NCI-H2171 (cell line): ENCODE results near the gene OR13C8.

Experiments used
- DNase-seq: peaks from one replicate; lab custom pipeline; 2025; lab: John Stamatoyannopoulos, UW

The OR13C8 gene

DNA sequence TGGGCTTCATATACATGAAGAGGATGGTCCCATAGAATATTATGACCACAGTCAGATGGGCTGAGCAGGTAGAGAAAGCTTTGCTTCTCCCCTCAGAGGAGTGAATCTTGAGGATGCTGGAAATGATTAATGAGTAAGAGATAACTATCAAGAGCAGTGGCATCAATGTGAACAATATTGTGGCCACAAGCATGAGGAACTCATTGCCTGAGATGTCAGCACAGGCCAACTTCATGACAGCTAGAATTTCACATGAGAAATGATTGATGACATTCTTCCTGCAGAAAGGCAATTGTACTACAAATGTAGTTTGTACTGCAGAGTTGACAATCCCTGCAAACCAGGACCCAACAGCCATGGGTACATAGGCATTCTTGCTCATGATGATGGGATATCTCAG, 48.5 kb downstream of the OR13C8 start:
- DNase-seq = no peak

DNA sequence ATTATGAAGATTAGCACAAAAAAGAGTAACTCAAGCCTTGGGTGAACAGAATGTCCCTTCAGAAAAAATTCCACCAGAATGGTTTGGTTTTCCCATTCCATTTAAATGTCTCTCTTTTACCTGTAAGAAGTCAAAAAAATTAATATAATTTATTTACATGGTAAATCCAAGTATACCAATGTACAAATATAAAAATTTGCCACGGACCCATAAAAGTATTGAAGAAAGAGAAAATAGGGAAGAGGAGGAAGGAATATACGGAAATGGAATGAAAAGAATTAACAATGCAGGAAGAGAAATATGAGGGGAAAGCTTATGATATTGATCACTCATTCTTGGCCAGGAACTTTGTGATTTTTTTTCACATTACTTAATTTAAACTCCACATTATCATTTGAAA, 49.1 kb downstream of the OR13C8 start, which contains the start of gene OR13C9:
Gene OR13C9 (minus strand): TSS at position 101 of the 400 bp plus-strand sequence. CDS start 0 bp downstream, at position 101.
- no peak for DNase-seq
